Measurements from ENCODE around the gene DOCK10.

The DOCK10 gene

DNA sequence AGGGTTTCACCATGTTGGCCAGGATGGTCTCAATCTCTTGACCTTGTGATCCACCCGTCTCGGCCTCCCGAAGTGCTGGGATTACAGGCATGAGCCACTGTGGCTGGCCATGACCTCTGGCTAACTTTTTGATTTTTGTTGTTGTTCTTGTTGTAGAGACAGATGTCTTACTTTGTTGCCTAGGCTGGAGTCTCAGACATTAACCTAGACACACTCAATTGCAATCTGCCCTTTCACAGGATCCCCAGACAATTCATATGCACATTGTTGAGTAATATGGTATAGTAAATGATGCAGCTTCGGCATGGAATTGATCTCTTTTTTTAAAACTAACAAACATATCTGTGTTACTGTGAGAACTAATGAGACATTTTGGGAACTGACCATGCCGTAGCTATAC, 195.6 kb downstream of the DOCK10 start:
- DNase-seq (ENCODE audit: low read depth in 2 of 2, low spot score in 1 of 2), result no peak

DNA sequence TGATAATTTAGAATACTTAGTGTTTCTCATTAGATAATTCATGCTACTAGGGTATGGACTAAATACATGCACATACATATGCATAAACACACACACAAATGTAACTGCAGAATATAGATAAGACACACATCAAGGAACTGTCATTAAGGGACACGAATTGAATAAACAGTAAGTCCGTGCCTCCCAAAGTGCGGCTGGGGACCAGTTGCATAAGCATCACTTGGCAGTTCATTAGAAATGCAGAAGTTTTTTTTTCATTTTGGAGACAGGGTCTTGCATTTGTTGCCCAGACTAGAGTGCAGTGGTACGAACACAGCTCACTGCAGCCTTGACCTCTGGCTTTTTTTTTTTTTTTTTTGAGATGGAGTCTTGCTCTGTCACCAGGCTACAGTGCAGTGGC, 196.1 kb downstream of the DOCK10 start:
- DNase-seq (ENCODE audit: low read depth in 2 of 2, low spot score in 1 of 2), result no peak

DNA sequence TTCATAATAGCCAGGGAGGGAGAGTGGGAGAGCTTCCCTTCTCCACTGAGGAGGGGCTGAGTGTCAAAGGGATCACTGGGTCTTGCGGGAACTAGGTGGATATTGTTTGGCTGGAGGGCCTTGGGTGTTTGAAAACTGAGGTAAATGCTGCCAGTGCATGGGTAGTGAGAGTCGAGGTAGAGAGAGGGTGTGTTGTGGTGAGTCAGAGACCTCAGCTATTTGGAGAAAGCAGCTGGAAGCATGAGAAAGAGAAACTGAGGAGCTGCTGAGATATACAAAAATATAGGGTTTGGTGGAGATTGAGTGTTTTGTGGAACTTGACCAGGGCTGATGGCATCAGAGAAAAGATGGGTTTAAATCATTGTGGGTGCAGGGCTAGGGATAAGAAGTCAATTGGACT, 199.1 kb downstream of the DOCK10 start:
- DNase-seq (ENCODE audit: low read depth in 2 of 2, low spot score in 1 of 2), result no peak

DNA sequence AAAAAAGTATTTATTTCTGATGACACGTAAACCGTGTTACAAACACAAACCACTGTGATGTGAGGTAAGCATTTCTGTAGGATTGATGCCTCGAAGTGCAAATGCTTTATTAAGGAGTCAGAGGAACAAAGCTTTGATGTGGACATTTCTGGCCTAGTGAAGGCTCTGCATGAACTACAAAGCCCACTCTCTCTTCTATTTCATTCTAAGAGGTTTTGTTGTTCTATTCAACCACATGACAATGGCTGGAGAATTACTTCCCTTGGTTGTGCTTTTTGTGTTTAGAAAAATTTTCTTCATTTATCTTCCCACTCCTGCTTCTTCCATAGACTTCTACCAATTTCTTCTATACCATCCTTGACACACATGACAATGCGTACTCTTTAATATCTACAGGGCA, 200.4 kb downstream of the DOCK10 start:
- DNase-seq (ENCODE audit: low read depth in 2 of 2, low spot score in 1 of 2), result no peak

DNA sequence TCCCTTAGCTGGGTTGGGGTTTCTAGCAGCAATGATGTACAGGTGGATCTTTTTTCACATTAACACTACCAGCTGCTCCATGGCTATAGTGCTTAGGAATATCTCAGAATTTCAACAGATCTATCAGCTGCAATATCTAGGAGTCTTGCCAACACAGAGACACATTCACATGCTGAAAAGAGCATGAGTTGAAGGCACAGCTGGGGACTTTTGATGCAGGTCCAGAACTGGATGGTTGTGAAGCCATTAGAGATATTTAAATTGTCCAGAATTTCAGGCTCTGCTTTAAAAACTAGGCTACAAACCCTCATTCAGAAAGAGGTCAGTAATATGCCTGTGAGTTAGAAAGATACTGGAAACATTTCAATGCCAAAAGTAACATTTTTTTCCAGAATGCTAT, 203.9 kb downstream of the DOCK10 start:
- DNase-seq (ENCODE audit: low read depth in 2 of 2, low spot score in 1 of 2), result no peak

DNA sequence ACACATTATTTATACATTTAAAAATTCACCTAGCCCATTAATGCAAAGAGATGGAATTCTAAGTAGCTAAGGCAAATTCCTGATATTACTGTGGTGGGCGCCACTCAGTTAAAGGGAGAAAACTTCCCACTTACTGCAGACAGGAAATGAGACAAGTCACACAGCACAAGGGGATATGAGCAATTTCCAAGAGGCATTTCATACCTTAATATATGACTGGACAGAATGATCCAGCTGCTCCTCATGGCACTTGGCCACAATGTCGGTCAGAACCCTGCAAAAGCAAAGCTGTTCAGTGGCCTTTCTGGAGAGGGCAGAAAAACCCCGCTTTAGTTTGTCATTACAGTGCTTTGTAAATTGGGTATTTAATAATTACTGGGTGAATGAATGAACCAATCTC, 204.7 kb downstream of the DOCK10 start:
- DNase-seq (ENCODE audit: low read depth in 2 of 2, low spot score in 1 of 2), result no peak

DNA sequence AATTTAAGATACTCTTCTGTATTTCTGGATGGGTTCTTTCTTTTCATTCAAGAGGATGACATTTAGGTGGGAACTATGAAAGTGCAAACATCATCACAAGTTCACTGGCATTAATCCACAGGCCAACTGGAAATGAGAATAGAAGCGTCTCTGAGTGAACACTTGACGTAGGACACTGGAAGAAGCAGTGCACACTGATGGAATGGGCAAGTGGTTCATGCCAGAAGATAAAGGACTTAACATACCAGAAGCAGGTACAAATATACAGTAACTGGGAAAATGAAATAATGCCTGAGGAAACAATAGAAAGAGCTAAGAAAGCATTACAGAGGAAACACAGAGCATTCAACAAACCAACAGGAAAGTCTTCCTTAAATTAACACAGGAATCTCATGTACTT, 205.2 kb downstream of the DOCK10 start:
- DNase-seq (ENCODE audit: low read depth in 2 of 2, low spot score in 1 of 2), result no peak

DNA sequence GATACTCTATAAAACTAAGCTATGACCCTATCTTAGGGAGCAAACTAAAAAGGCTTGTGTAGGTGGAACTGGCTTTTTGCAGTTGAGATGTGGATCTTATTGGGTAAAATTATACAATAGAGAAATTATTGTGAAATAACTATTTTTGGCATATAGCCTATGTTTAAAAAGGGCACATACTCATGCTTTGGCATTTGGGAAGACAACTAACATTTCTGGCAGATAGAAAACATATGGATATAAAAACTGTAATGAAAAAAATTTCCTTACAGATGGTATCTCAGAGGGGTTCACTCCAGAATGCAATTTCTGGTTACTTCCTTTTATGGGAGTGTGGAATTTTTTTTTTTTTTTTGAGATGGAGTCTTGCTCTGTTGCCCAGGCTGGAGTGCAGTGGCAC, 206.0 kb downstream of the DOCK10 start:
- no peak for DNase-seq (ENCODE audit: low read depth in 2 of 2, low spot score in 1 of 2)

DNA sequence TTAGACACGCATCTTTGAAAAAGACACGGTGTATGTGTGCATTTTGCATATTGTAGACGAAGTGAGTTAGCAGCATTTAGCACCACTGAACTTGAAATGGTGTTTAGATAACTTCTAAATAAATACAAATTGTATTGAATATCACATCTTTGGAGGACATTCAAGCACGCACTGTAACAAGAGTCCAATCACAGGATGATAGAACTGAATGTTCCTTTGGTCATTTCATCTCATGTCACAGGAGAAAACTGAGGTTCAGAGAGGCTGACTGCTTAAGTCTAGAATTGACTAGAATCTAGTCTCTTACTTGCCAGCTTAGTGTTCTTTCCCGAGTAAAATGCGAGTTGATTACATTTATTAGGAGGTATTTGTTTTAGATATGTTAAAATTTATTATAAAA, 206.9 kb downstream of the DOCK10 start:
- DNase-seq (ENCODE audit: low read depth in 2 of 2, low spot score in 1 of 2), result no peak

DNA sequence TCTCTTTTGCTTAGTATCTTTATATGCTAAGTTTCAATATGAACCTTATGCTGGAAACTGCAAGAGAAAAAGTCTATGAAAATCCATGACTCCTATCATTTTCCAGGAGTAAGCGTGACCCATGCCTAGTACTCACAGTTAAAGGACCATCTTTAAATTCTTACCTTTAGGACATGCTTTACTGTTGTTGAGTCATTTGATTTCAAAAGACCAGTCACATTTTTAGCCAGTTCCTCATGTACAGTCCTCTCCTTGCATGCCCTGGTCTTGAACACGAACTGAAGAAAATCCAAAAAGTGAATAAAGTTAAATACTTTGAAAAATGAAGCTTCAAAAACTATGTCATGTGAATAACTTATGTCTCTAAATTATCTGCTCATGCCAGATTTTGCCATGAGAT, 208.3 kb downstream of the DOCK10 start:
- no peak for DNase-seq (ENCODE audit: low read depth in 2 of 2, low spot score in 1 of 2)

DNA sequence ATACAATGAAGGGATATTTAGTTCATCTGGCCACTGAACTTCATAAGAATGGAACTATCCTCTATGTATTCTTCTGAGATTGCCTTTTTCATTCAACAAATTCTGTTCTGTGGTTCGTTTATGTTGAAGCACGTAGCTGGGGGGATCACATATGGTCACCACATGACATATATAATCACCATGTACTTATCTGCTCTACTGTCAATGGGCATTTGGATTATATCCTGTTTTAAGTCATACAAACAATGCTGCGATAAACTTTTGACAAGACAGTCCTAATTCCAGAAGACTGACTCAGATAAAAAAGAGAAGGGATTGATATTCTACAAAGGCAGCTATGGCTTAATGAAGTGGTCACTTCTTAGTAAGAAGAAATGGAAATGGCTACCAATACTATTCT, 210.1 kb downstream of the DOCK10 start:
- no peak for DNase-seq (ENCODE audit: low read depth in 2 of 2, low spot score in 1 of 2)

DNA sequence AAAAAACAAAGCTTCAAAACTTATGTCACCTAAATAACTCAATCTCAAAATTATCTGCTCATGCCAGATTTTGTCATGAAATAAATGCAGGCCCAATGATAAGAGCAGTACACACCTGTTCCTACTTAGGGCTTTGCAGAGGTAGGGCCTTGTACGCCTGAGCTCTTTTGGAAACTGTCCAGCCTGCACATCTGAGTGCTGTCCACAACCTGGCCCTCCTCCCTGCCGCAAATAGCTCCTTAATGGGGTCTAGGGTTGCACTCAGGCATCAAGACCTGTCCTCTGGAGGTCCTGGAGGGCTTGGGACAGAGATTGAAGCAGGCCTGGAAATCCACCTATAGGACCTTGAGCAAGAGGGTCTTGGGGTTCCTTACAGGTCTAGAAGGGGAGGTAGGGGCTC, 210.7 kb downstream of the DOCK10 start:
- no peak for DNase-seq (ENCODE audit: low read depth in 2 of 2, low spot score in 1 of 2)

DNA sequence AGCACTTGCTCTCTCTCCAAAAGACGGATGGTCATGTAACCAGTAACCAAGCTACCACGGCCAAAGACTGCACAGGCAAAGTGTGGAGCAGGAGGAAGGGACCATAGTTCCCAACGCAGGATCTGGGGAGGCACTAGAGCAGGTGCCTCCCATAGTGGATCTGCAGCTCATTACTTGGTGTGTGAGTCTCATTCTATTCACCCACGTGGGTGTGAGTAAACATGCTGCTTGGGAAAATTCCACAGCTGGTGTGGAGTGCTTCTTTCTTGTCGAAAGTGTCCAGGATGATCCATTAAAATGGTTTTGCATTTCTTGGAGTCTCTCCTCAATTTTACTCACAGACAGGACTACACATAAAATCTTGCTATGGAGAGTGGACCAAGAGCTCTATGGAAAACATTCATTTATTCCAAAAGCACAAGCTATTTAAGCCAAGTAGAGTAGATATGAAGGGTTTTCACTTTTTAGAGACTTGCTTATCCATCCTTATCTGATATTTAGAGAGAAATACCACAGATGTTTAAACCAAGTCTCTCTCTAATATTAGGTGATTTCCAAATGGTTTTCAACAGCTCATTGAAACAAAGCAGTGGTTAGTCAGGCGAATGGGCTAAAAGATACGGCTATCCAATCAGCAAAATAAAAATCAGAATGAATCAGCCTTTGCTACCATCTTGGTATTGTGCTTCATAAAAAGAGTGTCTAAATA, 221.8 kb downstream of the DOCK10 start:
- DNase-seq (ENCODE audit: low read depth in 2 of 2, low spot score in 1 of 2), result no peak

DNA sequence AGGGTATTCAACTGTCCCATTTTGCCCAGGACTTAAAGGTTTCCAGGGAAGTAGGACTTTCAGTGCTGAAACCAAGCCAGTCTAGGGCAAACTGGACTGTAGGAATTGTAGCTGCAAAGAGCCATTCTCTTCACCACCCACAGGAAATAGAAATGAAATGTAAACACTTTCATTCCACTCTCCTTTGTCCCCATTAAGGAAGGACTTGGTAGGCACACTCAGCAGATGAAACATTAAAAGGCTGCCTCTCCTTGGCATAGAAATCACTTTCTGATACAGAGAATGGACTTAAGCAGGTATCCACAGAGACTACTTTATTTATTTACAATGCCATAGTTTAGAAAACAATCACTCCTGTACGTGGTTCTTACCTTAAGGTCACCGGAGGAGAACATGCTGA, 223.2 kb downstream of the DOCK10 start:
- DNase-seq (ENCODE audit: low read depth in 2 of 2, low spot score in 1 of 2), result no peak

DNA sequence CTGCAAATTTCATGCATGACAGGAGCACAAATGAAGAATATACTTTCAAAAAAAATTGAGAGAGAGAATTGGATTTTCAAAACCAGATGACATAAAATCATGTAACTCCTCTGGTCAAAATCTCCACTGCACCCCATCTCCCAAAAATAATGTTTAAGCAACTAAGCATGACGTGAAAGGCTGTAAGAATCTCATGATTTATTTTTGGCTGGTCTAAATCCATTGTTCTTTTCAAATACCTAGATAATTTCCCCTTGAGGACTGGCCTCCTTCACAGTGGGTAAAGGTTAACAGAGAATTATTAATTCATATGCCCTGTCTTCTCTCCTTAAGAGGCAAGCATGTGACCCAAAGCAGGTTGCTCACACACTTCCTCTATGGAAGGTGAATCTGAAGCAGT, 224.6 kb downstream of the DOCK10 start:
- no peak for DNase-seq (ENCODE audit: low read depth in 2 of 2, low spot score in 1 of 2)

DNA sequence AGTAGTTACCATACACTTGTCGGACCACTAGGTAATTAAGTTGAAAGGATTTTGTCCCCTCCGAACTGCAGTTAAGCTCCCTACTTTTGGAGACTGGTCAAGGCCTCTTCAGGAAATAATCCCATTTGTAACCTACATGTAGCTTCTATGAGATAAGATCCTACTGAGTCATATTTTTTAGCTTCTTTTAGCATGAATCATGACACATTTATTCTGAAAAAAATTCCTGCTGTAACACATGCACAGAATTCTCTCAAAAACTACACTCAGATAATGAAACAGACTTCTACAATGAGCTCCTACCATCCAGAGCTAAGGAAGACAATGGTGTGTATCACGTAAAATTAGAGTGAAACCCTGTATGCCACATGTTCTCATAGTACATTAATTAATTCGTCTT, 225.5 kb downstream of the DOCK10 start:
- no peak for DNase-seq (ENCODE audit: low read depth in 2 of 2, low spot score in 1 of 2)

DNA sequence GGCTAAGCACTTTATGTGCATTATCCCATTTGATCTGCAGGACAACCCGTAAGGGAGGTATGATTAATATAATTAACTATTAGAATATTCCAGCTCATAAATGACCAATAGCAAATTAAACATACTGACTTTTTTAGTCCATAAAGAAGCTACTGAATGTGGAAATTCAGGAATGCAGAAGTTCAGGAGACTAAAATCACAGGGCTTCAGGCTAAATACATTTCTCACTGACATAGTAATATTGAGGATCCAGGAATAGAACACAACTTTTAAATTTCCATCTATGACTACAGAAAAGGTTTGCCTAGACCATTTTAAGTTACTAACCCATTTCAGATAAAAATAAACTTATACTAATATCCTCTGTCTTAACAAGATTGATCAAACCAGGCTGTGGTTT, 228.7 kb downstream of the DOCK10 start:
- no peak for DNase-seq (ENCODE audit: low read depth in 2 of 2, low spot score in 1 of 2)

DNA sequence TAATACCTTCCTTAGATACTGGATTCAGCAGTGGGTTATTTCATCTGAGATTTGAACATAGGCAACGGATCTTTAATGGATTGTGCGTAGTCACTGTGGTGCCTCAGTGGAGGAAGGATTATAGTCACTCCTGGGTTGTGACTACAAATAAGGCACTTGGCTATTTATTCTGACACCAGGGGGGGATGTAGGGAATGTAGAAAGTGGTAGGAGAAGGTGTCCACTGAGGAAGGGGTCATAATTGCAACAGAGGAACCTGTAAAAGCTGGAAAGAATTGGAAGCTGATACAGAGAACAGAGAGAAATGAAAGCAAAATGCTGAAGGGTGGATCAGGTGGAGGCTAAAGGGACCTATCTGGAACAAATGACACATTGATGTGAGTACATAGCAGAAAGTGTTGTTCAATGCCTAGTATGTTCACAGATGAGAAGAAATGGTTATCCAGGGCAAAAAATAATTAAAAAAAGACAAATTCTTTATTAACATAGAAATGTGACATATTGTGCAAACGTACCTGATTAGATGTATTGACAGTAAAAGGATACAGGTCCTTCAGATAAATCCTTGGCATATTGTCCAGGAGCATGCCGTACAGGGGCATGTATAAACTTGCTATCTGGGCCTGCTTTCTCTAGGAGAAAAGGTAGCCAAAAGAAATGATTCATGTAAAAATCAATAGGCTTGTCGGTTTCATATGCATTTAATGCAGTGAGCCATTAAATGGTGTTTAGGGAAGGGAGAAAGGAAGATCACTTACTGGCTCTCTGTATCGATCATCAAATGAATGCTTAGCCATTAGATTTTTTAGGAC, 234.9 kb downstream of the DOCK10 start:
- DNase-seq (ENCODE audit: low read depth in 2 of 2, low spot score in 1 of 2), result no peak

DNA sequence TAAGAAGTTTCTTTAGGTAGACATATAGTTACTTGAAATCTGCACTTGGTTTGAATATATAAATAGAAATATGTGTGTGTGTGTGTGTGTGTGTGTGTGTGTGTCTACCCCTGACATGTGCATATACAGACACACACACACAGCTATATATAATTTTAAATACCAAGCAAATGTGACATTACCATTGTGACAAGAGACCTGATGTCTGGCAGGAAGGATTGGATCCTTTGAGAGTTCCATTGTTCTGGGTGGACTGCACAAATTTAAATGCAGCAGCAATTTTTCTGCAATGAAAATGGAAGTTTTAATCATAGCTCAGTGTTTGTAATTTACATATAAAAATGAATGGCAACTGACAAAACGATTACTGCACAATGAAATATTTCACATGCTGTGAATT, 238.3 kb downstream of the DOCK10 start:
- no peak for DNase-seq (ENCODE audit: low read depth in 2 of 2, low spot score in 1 of 2)

DNA sequence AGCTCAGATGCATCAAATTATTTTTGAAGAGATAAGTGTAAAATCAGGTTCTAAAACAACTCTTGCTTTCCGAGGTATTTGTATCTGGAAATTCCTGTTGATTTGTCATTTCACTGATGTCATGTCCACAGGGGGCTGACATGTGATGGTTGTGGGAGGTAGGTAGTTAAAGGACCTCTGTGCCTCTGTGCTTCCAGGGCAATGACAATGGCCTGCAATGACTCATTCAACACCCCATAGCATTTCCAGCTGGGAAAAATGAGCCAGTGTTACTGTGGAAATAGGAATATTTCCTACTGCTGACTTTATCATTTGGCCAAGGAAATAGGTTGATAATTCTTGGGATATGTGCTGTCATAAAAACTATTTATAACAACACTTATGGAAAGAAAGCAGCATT, 239.9 kb downstream of the DOCK10 start:
- no peak for DNase-seq (ENCODE audit: low read depth in 2 of 2, low spot score in 1 of 2)

DNA sequence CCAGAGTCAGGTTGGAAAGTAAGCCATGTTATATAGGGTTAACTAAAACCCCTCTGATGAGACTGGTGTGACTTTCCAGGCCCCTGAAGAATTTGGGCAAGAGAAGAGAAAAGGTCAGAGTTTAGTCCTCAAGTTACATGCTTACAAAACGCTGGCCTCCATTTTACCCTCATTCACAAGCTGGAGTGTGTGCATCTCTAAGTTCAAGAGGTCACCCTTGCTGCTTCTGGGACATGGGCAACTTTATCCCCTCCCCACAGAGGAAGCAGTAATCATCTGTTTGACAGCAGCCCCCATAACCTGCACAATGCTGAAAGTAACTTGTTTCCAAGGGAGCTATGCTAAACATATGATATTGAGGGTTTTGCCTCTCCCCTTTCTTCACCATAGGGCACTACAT, 240.9 kb downstream of the DOCK10 start:
- DNase-seq (ENCODE audit: low read depth in 2 of 2, low spot score in 1 of 2), result no peak

DNA sequence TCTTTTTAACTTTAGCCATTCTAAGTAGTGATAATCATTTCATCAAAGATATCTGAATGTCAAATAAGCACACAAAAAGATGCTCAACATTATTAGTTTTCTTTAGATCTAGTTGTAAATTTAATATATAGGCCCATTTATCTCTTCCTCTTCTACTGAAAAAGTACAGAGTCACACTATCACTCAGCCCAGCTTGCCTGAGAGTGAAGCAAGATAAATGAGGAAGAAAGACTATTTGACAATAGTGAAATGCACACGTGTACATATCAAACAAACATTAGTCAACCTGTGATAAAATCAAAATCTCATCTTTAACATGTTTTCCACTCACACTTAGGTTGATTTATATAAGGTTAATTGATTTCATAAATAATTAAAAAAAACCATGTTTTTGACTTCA, 242.6 kb downstream of the DOCK10 start:
- no peak for DNase-seq (ENCODE audit: low read depth in 2 of 2, low spot score in 1 of 2)

DNA sequence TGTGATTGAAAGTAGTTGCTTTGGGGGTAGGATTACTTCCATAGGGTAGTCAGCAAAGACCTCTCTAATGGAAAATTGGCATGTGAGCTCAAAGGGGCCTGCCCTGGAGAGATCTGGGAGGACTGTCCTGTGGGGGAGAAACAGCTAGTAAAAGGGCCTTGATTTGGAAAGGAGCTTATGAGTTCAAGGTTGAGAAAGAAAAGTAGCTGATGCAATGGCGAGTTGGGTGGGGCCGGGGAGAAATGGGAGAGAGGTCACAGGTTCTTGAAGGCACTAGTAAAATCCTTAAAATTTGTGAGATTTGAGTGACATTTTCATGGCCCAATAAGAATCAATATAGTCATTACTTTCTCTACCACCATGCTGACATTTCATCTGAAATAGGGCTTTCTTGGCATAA, 244.1 kb downstream of the DOCK10 start:
- DNase-seq (ENCODE audit: low read depth in 2 of 2, low spot score in 1 of 2), result no peak
